GM18508 (cell line): Measurements from ENCODE around the gene CDKAL1.
A peak's percentile ranks its signal among the peaks of the same experiment; 100 is the strongest.

Experiments used
- ATAC-seq: cut with Tn5 transposase; IDR thresholded peaks from one replicate; pipeline ENCODE4 v1.9.1; 2021; ENCODE audit warnings: moderate number of reproducible peaks; ENCODE audit not compliant: insufficient read depth, unreplicated experiment

The CDKAL1 gene

GRCh38 chr6:21138336-21139069, 604.2 kb downstream of the CDKAL1 start:
- no peak for ATAC-seq

- no peak for ATAC-seq
Observed at GRCh38 chr6:21140966-21141365, 606.7 kb downstream of the CDKAL1 start.

GRCh38 chr6:21141616-21142303, 607.5 kb downstream of the CDKAL1 start:
- no peak for ATAC-seq

- ATAC-seq: no peak
Observed at GRCh38 chr6:21142741-21143140, 608.5 kb downstream of the CDKAL1 start.

DNA sequence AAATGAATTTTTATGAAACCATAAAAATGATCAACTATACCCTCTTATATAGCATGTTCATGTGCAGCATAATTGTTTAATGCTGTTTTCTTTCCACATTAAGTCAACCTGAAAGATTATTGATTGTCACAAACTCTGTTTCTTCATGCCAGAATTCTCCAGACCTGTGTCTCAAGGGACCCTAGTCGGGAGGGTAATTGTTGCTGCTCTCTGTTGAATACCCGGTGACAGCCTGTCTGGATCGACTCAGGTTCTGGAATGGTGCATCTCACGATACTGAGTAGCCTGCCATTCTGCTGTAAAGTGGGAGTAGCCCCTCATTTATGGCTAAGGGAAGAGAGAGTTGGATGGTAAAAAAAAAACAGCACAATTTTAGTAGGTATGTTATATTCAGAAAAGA, 609.4 kb downstream of the CDKAL1 start:
- ATAC-seq: no peak

DNA sequence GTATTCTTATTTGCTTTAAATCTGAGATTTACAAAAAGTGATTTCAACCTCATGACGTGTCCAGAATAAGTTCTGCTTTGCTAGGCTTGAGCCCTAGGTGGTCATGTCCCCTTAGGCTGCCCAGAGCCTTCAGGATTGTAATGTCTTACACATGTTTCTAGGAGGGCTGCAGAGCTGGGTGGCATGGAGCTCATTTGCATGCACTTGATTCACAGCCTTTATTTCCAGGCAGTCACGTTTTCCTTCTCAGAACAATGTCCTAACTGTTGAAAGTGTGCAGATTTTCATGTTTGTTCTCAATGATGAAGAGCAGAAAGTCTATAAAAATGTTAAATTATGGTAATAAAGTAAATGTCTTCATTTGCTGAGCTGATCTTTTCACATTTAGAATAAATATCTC, 610.7 kb downstream of the CDKAL1 start:
- ATAC-seq: no peak

DNA sequence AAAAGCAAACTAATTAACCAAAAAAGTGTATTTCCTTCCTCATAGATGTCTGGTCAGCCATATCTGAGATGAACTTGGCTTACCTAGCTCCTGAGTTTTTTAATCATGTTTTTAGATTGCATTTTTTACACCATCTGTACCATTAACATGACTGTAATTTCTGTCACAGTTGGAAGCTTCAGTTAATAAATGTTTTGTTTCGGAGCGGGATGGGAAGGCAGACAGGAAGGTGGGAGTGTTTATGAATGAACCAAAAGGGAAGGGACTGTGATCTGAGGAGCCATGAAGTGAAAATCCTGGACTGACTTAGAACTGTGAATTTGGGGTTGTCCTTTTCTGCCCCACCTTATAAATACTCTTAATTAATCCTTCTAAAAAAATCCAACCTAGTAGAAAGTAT, 613.7 kb downstream of the CDKAL1 start:
- ATAC-seq: no peak

DNA sequence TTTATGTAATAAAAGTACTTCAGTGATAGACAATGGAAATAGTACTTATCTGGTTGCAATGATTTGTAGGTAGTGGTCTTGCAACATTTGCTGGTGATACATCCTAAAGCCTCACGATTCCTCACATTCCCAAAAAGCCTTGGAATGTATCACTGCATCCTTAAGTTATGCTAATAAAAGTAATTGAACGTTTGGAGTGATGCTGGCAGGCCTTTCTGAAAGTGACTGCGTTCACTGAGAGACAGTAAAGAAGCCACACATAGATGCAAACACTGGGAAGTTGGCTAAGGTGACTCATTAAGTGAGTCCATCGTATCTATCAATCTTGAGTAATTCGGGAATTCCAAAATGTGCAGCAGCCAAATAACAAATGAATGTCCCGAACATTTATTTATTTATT, 615.2 kb downstream of the CDKAL1 start:
- no peak for ATAC-seq

- ATAC-seq: no peak
Observed at GRCh38 chr6:21150667-21151066, 616.4 kb downstream of the CDKAL1 start.

- no peak for ATAC-seq
Observed at GRCh38 chr6:21151119-21151518, 616.9 kb downstream of the CDKAL1 start.

DNA sequence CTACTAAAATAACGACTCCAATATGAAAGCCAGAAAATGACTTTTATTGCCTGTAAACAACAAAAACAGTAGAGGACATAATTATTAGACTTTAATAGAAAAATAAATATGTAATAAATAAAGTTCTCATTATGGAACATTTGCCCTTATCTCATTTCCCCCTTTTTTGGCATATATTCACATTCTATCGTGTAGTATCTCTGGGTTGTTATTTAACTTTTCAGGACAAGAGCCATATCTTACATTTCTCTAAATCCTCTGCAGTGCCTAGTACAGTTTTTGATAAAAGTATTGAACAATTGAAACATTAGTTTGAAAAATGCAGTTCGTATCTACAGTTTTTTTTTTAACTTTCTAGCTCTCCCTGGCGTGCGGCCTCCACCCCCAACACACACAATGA, 617.3 kb downstream of the CDKAL1 start:
- no peak for ATAC-seq

DNA sequence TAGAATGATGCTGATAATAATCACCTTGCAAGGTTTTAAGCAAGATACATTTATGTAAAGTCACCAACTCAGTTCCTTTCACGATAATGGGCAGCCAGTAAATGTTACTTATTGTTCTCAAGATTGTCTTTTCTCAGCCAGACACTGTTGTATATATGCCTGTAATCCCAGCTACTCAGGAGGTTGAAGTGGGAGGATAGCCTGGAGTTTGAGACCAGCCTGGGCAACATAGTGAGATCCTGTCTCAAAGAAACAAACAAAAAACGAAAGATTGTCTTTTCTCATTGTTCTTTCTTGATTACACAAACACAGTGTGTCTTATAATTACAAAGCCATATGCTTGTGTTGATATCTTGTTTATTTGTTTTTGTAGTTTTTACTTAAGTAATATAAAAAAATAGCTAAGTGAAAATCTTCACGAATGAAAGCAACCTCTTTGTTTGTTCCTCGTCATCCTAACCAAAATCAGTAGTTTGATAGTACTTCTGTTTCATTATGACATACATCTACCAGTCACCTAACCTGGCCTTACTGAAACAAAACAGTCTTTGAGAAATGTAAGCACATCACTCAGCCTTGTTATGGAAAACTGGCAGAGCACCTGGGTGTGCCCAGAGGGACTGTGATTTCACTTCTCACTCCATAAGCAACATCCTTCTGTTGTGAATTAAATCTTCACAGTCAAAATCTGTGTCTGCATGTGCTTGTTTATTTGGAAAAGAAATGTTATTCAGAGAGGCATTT, 623.1 kb downstream of the CDKAL1 start:
- ATAC-seq: peak; percentile 60

DNA sequence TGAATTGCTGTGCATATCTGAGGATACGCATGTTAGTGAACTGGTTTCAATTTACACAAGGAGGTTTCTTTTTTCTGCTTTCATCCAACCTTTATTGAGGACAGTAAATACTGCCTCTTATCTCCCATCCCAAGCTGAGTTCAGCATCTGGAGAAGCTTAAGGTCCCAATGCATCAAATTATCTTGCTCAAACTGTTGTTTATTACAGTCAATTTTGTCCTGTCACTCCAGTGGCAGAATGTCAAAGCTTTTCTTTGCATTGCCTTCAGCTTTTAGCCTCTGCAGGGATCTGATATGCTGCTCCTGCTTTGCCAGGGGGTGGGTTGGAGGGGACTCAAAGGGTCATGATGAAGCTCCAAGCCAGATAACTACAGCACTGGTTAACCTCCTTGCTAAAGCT, 623.9 kb downstream of the CDKAL1 start:
- ATAC-seq: no peak

- peak; percentile 41 for ATAC-seq
Observed at GRCh38 chr6:21158873-21159272, 624.6 kb downstream of the CDKAL1 start.

- ATAC-seq: no peak
Observed at GRCh38 chr6:21159465-21159864, 625.2 kb downstream of the CDKAL1 start.

- no peak for ATAC-seq
Observed at GRCh38 chr6:21161707-21162106, 627.5 kb downstream of the CDKAL1 start.

- no peak for ATAC-seq
Observed at GRCh38 chr6:21163110-21163837, 629.0 kb downstream of the CDKAL1 start.

DNA sequence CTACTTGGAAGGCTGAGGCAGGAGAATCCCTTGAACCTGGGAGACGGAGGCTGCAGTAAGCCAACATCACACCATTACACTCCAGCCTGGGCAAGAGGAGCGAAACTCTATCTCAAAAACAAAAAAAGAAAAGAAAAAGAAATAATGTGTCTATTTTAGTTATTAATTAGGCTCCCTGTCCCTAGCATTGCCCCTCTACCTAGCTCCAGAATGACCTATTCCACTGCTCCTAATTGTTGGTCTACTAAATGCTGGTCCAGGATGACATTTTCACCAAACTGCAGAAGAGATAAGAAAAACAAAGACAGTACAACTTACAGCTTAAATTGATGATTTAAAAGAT, 629.6 kb downstream of the CDKAL1 start:
- ATAC-seq: no peak

GRCh38 chr6:21164768-21165326, 630.6 kb downstream of the CDKAL1 start:
- peak; percentile 66 for ATAC-seq

DNA sequence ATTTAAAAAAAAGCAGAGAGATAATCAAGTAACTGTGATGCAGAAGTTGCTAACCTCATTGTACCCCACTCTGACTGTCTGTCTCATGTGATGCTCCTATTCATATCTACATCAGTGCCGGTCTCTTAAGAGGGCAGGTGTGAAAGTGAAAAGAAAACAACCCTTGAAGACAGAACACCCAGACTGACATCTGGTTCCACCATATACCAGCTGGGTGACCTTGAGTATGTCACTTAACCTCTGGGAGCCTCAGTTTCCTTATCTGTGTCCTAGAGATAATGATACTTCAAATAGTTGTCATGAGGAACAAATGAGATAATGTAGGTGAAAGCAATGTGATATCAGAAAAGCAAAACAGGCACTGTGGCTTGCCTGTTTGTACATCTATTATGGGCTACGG, 632.5 kb downstream of the CDKAL1 start:
- no peak for ATAC-seq
